MM.1S (cell line): ENCODE data around the gene TMEM271.

Experiments
- DNase-seq: peaks from one replicate; pipeline ENCODE4 v3.0.0-alpha.2; 2015
- H2AFZ ChIP-seq: fragments of 300-600 bp; sonication (generic); 2 replicates; pipeline ENCODE4 v1.6.0; 2016; ENCODE audit warnings: antibody characterized with exemption, low read length
- H3F3A ChIP-seq: fragments of 300-600 bp; sonication (generic); 2 replicates; pipeline ENCODE4 v1.6.1; 2016; ENCODE audit warnings: mild to moderate bottlenecking, antibody characterized with exemption, low read length, moderate library complexity, mixed read lengths; ENCODE audit not compliant: insufficient read depth
- H3K27ac ChIP-seq: fragments of 300-600 bp; sonication (generic); 2 replicates; pipeline ENCODE4 v1.5.1; 2016; ENCODE audit warnings: mild to moderate bottlenecking, low read length
- H3K27me3 ChIP-seq: fragments of 300-600 bp; sonication (generic); replicated peaks from 2 replicates; pipeline ENCODE4 v1.6.0; 2016; ENCODE audit warnings: low read length; ENCODE audit not compliant: insufficient read depth
- H3K36me3 ChIP-seq: fragments of 300-600 bp; sonication (generic); replicated peaks from 2 replicates; pipeline ENCODE4 v1.6.1; 2016; ENCODE audit warnings: mild to moderate bottlenecking, low read length, mixed read lengths; ENCODE audit not compliant: insufficient read depth
- H3K4me1 ChIP-seq: fragments of 300-600 bp; sonication (generic); 2 replicates; pipeline ENCODE4 v1.6.1; 2016; ENCODE audit warnings: low read length, mixed read lengths
- H3K4me2 ChIP-seq: fragments of 300-600 bp; sonication (generic); 2 replicates; pipeline ENCODE4 v1.6.0; 2016; ENCODE audit warnings: low read depth, low read length
- H3K4me3 ChIP-seq: fragments of 300-600 bp; sonication (generic); 2 replicates; pipeline ENCODE4 v1.5.1; 2016; ENCODE audit warnings: low read length, mixed read lengths
- H3K79me2 ChIP-seq: fragments of 300-600 bp; sonication (generic); 2 replicates; pipeline ENCODE4 v1.6.1; 2016; ENCODE audit warnings: mixed run types, low read length, mixed read lengths
- H3K9ac ChIP-seq: fragments of 300-600 bp; sonication (generic); 2 replicates; pipeline ENCODE4 v1.6.1; 2016; ENCODE audit warnings: low read length, mixed read lengths
- H3K9me2 ChIP-seq: fragments of 300-600 bp; sonication (generic); replicated peaks from 2 replicates; pipeline ENCODE4 v1.6.1; 2016; ENCODE audit warnings: mild to moderate bottlenecking, low read length, mixed read lengths; ENCODE audit not compliant: insufficient read depth
- H3K9me3 ChIP-seq: fragments of 300-600 bp; sonication (generic); replicated peaks from 2 replicates; pipeline ENCODE4 v1.6.1; 2016; ENCODE audit warnings: mild to moderate bottlenecking, low read length, mixed read lengths; ENCODE audit not compliant: insufficient read depth
- H4K20me1 ChIP-seq: fragments of 300-600 bp; sonication (generic); 2 replicates; pipeline ENCODE4 v1.6.1; 2016; ENCODE audit warnings: mild to moderate bottlenecking, low read length, moderate library complexity, mixed read lengths; ENCODE audit not compliant: insufficient read depth
- CTCF ChIP-seq: fragments of 300-600 bp; sonication (generic); IDR thresholded peaks from 2 replicates; pipeline ENCODE4 v1.5.1; 2016; ENCODE audit warnings: antibody characterized with exemption, low read length, mixed read lengths
- EZH2 ChIP-seq: fragments of 300-600 bp; sonication (generic); optimal IDR thresholded peaks from 2 replicates; pipeline ENCODE3; 2017; ENCODE audit warnings: low read depth, mild to moderate bottlenecking, antibody characterized with exemption, low read length, mixed read lengths
- EZH2phosphoT487 ChIP-seq: fragments of 300-600 bp; sonication (generic); IDR thresholded peaks from 2 replicates; pipeline ENCODE4 v1.6.1; 2018; ENCODE audit warnings: antibody characterized with exemption, low read length

TMEM271 gene

DNA sequence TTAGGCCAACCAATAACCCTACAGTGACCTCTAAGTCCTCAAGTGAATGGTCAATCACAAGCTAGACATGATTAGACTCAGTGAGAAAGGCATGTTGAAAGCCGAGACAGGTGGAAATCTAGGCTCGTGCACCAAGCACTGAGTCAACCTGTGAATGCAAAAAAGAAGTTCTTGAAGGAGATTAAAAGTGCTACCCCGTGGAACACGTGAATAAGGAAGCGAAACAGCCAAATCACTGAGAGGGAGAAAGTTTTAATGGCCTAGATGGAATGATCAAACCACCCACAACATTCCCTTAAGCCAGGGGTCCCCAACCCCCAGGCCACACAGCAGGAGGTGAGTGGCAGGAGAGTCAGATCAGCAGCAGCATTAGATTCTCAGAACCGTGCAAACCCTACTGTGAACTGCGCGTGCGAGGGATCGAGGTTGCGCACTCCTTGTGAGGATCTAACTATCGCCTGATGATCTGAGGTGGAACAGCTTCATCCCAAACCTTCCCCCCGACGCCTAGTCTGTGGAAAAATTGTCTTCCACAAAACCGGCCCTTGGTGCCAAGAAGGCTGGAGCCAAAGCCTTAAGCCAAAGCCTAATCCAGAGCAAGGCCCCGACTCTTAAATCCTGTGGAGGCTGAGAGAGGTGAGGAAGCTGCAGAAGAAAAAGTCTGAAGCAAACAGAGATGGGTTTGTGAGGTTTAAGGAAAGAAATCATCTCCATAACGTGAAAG lies 29.8 kb upstream of the TMEM271 start:
- Histone ChIP-seq H3K4me1 (no peaks in the 10 kb centered on the region), H3K79me2 (no peaks in the 10 kb centered on the region), H4K20me1 (no peaks in the 10 kb centered on the region), H3K4me3 (no peak overlapping the region), H3K27ac (no peak overlapping the region), H3K9me2 (no peaks in the 10 kb centered on the region), H2AFZ (no peak overlapping the region), H3K36me3 (no peaks in the 10 kb centered on the region), H3F3A (no peaks in the 10 kb centered on the region), H3K27me3 (no peaks in the 10 kb centered on the region), H3K4me2 (no peak overlapping the region), H3K9me3 (no peaks in the 10 kb centered on the region), H3K9ac (no peak overlapping the region)
- TF ChIP-seq CTCF (no peak), EZH2 (no peak)
- no peak for DNase-seq

GRCh38 chr4:604131-604530 lies 28.0 kb upstream of the TMEM271 start:
- H3K9ac ChIP-seq, result no peak overlapping the region
- H4K20me1 ChIP-seq, result no peaks in the 10 kb centered on the region
- H3K27ac ChIP-seq, result no peak overlapping the region
- no peaks in the 10 kb centered on the region for H3K36me3 ChIP-seq
- no peak overlapping the region for H2AFZ ChIP-seq
- H3K79me2 ChIP-seq, result no peaks in the 10 kb centered on the region
- H3K4me1 ChIP-seq, result no peaks in the 10 kb centered on the region
- H3K27me3 ChIP-seq, result no peaks in the 10 kb centered on the region
- H3F3A ChIP-seq, result no peaks in the 10 kb centered on the region
- no peak for TF ChIP-seq CTCF
- no peak for TF ChIP-seq EZH2
- TF ChIP-seq EZH2phosphoT487, result no peak
- H3K9me2 ChIP-seq, result no peaks in the 10 kb centered on the region
- H3K4me3 ChIP-seq, result no peak overlapping the region
- DNase-seq, result no peak
- H3K9me3 ChIP-seq, result no peaks in the 10 kb centered on the region
- no peak overlapping the region for H3K4me2 ChIP-seq

GRCh38 chr4:602559-602942 lies 26.5 kb upstream of the TMEM271 start:
- no peak overlapping the region for H3K27ac ChIP-seq
- H3F3A ChIP-seq, result no peaks in the 10 kb centered on the region
- no peaks in the 10 kb centered on the region for H3K4me1 ChIP-seq
- H3K79me2 ChIP-seq, result no peaks in the 10 kb centered on the region
- no peak overlapping the region for H2AFZ ChIP-seq
- H3K36me3 ChIP-seq, result no peaks in the 10 kb centered on the region
- no peak for DNase-seq
- H4K20me1 ChIP-seq, result no peaks in the 10 kb centered on the region
- H3K27me3 ChIP-seq, result no peaks in the 10 kb centered on the region
- TF ChIP-seq EZH2 (no peak), CTCF (no peak), EZH2phosphoT487 (no peak)
- H3K9me3 ChIP-seq, result no peaks in the 10 kb centered on the region
- H3K9me2 ChIP-seq, result no peaks in the 10 kb centered on the region
- H3K9ac ChIP-seq, result no peak overlapping the region
- H3K4me3 ChIP-seq, result no peak overlapping the region
- H3K4me2 ChIP-seq, result no peak overlapping the region
